ENCODE data around the gene SYT5. TPM values are rescaled to one million over a fixed set of nuclear protein-coding genes. Genes with fewer than 3 reads are reported as not detected.
"Not testable (repeated sequence)": the region's sequence is repeated elsewhere in the genome, so short reads cannot be mapped to it uniquely, and the experiment has no call there.

Gene SYT5
- total and polyA plus RNA-seq, 4 donors, result not detected

GRCh38 chr19:55225415-55225958 lies 45.4 kb upstream of the SYT5 start:
- no peak for DNase-seq
- WGBS, 2 donors, result 91 to 94% methylated on average over 7 of the region's 7 CpGs
- intact Hi-C loops (cut with DNase I), result no loop called here
- Histone ChIP-seq H3K27me3 (ENCODE audit: control insufficient read depth in 1 of 2, insufficient read depth in 2 of 2, low read length in 1 of 2) (no peaks in the 10 kb centered on the region), H3K4me1 (ENCODE audit: control insufficient read depth in 1 of 2, insufficient read depth in 2 of 2, low read length in 2 of 2) (no peaks in the 10 kb centered on the region), H3K27ac (ENCODE audit: low read depth in 1 of 2, low read length in 2 of 2) (no peak overlapping the region), H3K36me3 (ENCODE audit: control insufficient read depth in 1 of 2, insufficient read depth in 2 of 2, low read length in 1 of 2) (peaks cover 0 to 2% of the 10 kb centered on the region in 2 donors), H3K9me3 (ENCODE audit: control insufficient read depth, low read length) (no peaks in the 10 kb centered on the region), H3K4me3 (ENCODE audit: low read length in 2 of 2) (no peak overlapping the region)
- ATAC-seq (ENCODE audit: low FRiP score), result no peak

- intact Hi-C loops (cut with DNase I); H3K27me3 ChIP-seq (ENCODE audit: control insufficient read depth in 1 of 2, insufficient read depth in 2 of 2, low read length in 1 of 2); H3K9me3 ChIP-seq (ENCODE audit: control insufficient read depth, low read length); H3K4me1 ChIP-seq (ENCODE audit: control insufficient read depth in 1 of 2, insufficient read depth in 2 of 2, low read length in 2 of 2); ATAC-seq (ENCODE audit: low FRiP score); H3K4me3 ChIP-seq (ENCODE audit: low read length in 2 of 2); H3K36me3 ChIP-seq (ENCODE audit: control insufficient read depth in 1 of 2, insufficient read depth in 2 of 2, low read length in 1 of 2); H3K27ac ChIP-seq (ENCODE audit: low read depth in 1 of 2, low read length in 2 of 2): not testable (repeated sequence)
- DNase-seq, result peak in 1 of 2 donors; percentile 26
- WGBS, 2 donors, result 70 to 71% methylated on average over 11 of the region's 11 CpGs
Observed at GRCh38 chr19:55224679-55225414, 44.8 kb upstream of the SYT5 start.

- Histone ChIP-seq H3K36me3 (ENCODE audit: control insufficient read depth in 1 of 2, insufficient read depth in 2 of 2, low read length in 1 of 2) (peaks cover 0 to 2% of the 10 kb centered on the region in 2 donors), H3K27me3 (ENCODE audit: control insufficient read depth in 1 of 2, insufficient read depth in 2 of 2, low read length in 1 of 2) (no peaks in the 10 kb centered on the region), H3K27ac (ENCODE audit: low read depth in 1 of 2, low read length in 2 of 2) (no peak overlapping the region), H3K9me3 (ENCODE audit: control insufficient read depth, low read length) (no peaks in the 10 kb centered on the region), H3K4me1 (ENCODE audit: control insufficient read depth in 1 of 2, insufficient read depth in 2 of 2, low read length in 2 of 2) (no peaks in the 10 kb centered on the region), H3K4me3 (ENCODE audit: low read length in 2 of 2) (no peak overlapping the region)
- 77 to 81% methylated on average over 26 of the region's 26 CpGs for WGBS, 2 donors
- DNase-seq (peak in 1 of 2 donors; percentile 33), ATAC-seq (ENCODE audit: low FRiP score) (no peak)
- intact Hi-C loops (cut with DNase I), result no loop called here
Observed at GRCh38 chr19:55224038-55224665, 44.1 kb upstream of the SYT5 start.

DNA sequence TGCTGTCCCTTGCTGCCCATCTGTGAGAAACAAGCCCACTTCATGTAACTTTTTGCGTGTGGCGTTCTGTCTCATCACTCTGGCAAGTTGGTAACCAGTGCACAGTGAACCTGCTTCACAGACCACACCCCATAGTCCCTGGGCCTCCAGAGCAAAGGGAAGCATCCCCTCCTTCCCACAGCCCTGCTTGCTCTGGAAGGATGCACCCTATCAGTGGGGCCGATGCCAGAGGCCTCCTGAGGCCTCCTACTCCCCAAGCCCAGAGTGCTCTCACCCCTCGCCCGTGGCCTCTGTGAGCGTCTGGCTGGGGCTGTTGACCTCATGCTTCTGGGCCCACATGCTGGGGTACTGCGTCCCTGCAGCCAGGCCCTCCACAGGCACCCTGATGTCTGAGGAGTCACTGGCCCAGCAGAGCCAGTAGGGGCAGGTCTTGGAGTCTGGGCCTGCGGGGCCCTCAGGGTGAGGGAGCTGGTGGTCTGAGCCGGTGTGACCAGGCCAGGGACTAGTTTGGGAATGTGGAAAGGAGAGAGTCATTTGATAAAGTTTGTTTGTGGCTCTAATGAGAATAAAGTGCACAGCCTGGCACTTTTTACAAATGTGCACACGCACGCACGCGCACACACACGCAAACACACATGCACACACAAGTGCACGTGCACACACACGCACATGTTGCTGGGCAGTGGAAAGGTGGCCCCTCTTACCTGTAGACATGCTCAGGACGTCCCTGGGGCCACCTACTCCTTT lies 43.4 kb upstream of the SYT5 start:
- ATAC-seq (ENCODE audit: low FRiP score) (peak; percentile 34), DNase-seq (peak in 1 of 2 donors; percentile 32)
- Histone ChIP-seq H3K36me3 (ENCODE audit: control insufficient read depth in 1 of 2, insufficient read depth in 2 of 2, low read length in 1 of 2) (peaks cover 0 to 2% of the 10 kb centered on the region in 2 donors), H3K4me1 (ENCODE audit: control insufficient read depth in 1 of 2, insufficient read depth in 2 of 2, low read length in 2 of 2) (no peaks in the 10 kb centered on the region), H3K27ac (ENCODE audit: low read depth in 1 of 2, low read length in 2 of 2) (no peak overlapping the region), H3K9me3 (ENCODE audit: control insufficient read depth, low read length) (no peaks in the 10 kb centered on the region), H3K4me3 (ENCODE audit: low read length in 2 of 2) (no peak overlapping the region), H3K27me3 (ENCODE audit: control insufficient read depth in 1 of 2, insufficient read depth in 2 of 2, low read length in 1 of 2) (no peaks in the 10 kb centered on the region)
- 85 to 87% methylated on average over 17 of the region's 17 CpGs for WGBS, 2 donors
- intact Hi-C loops (cut with DNase I), result no loop called here

GRCh38 chr19:55220525-55220924 lies 40.4 kb upstream of the SYT5 start:
- intact Hi-C loops (cut with DNase I), result no loop called here
- 72 to 73% methylated on average over 9 of the region's 9 CpGs for WGBS, 2 donors

GRCh38 chr19:55216461-55217198 lies 36.5 kb upstream of the SYT5 start:
- Histone ChIP-seq H3K4me3 (ENCODE audit: low read length in 2 of 2) (no peak overlapping the region), H3K9me3 (ENCODE audit: control insufficient read depth, low read length) (peaks cover 6% of the 10 kb centered on the region), H3K27me3 (ENCODE audit: control insufficient read depth in 1 of 2, insufficient read depth in 2 of 2, low read length in 1 of 2) (no peaks in the 10 kb centered on the region), H3K27ac (ENCODE audit: low read depth in 1 of 2, low read length in 2 of 2) (no peak overlapping the region), H3K4me1 (ENCODE audit: control insufficient read depth in 1 of 2, insufficient read depth in 2 of 2, low read length in 2 of 2) (no peaks in the 10 kb centered on the region), H3K36me3 (ENCODE audit: control insufficient read depth in 1 of 2, insufficient read depth in 2 of 2, low read length in 1 of 2) (no peaks in the 10 kb centered on the region)
- ATAC-seq (ENCODE audit: low FRiP score), result peak; percentile 84
- 6% methylated on average over 36 of the region's 36 CpGs for WGBS, 2 donors
- DNase-seq, result peak; percentile 88 to 90
- intact Hi-C loops (cut with DNase I), result no loop called here

More at GRCh38 chr19:55220525-55220924, 40.4 kb upstream of the SYT5 start:
- no peak for ATAC-seq (ENCODE audit: low FRiP score)
- H3K9me3 ChIP-seq (ENCODE audit: control insufficient read depth, low read length), result peaks cover 1% of the 10 kb centered on the region
- no peak overlapping the region for H3K4me3 ChIP-seq (ENCODE audit: low read length in 2 of 2)
- H3K4me1 ChIP-seq (ENCODE audit: control insufficient read depth in 1 of 2, insufficient read depth in 2 of 2, low read length in 2 of 2), result no peaks in the 10 kb centered on the region
- no peak overlapping the region for H3K27ac ChIP-seq (ENCODE audit: low read depth in 1 of 2, low read length in 2 of 2)
- DNase-seq, result no peak
- H3K36me3 ChIP-seq (ENCODE audit: control insufficient read depth in 1 of 2, insufficient read depth in 2 of 2, low read length in 1 of 2), result no peaks in the 10 kb centered on the region
- no peaks in the 10 kb centered on the region for H3K27me3 ChIP-seq (ENCODE audit: control insufficient read depth in 1 of 2, insufficient read depth in 2 of 2, low read length in 1 of 2)

- intact Hi-C loops (cut with DNase I), result no loop called here
- Histone ChIP-seq H3K27me3 (ENCODE audit: control insufficient read depth in 1 of 2, insufficient read depth in 2 of 2, low read length in 1 of 2) (no peaks in the 10 kb centered on the region), H3K36me3 (ENCODE audit: control insufficient read depth in 1 of 2, insufficient read depth in 2 of 2, low read length in 1 of 2) (no peaks in the 10 kb centered on the region)
Observed at GRCh38 chr19:55213547-55213946, 33.5 kb upstream of the SYT5 start.

GRCh38 chr19:55212447-55212846 lies 32.4 kb upstream of the SYT5 start:
- Histone ChIP-seq H3K9me3 (ENCODE audit: control insufficient read depth, low read length) (peaks cover 6% of the 10 kb centered on the region), H3K27ac (ENCODE audit: low read depth in 1 of 2, low read length in 2 of 2) (no peak overlapping the region), H3K36me3 (ENCODE audit: control insufficient read depth in 1 of 2, insufficient read depth in 2 of 2, low read length in 1 of 2) (no peaks in the 10 kb centered on the region), H3K4me1 (ENCODE audit: control insufficient read depth in 1 of 2, insufficient read depth in 2 of 2, low read length in 2 of 2) (no peaks in the 10 kb centered on the region), H3K4me3 (ENCODE audit: low read length in 2 of 2) (no peak overlapping the region), H3K27me3 (ENCODE audit: control insufficient read depth in 1 of 2, insufficient read depth in 2 of 2, low read length in 1 of 2) (no peaks in the 10 kb centered on the region)
- 85 to 86% methylated on average over 3 of the region's 3 CpGs for WGBS, 2 donors
- DNase-seq, result no peak
- ATAC-seq (ENCODE audit: low FRiP score), result no peak
- intact Hi-C loops (cut with DNase I), result no loop called here

More at GRCh38 chr19:55213547-55213946, 33.5 kb upstream of the SYT5 start:
- Histone ChIP-seq H3K27ac (ENCODE audit: low read depth in 1 of 2, low read length in 2 of 2) (no peak overlapping the region), H3K4me3 (ENCODE audit: low read length in 2 of 2) (no peak overlapping the region), H3K4me1 (ENCODE audit: control insufficient read depth in 1 of 2, insufficient read depth in 2 of 2, low read length in 2 of 2) (no peaks in the 10 kb centered on the region), H3K9me3 (ENCODE audit: control insufficient read depth, low read length) (peaks cover 6% of the 10 kb centered on the region)
- WGBS, 2 donors, result 81 to 82% methylated on average over 7 of the region's 7 CpGs
- ATAC-seq (ENCODE audit: low FRiP score), result no peak
- no peak for DNase-seq
